Activated naive CD4-positive, alpha-beta T cell treated with Interleukin-2 at 50 U/mL for 16 hours (primary cell): ENCODE measurements around the gene CLDN9.

Experiments used
- DNase-seq: peaks from one replicate; pipeline ENCODE4 v3.0.0-alpha.2; 2020

CLDN9 gene

DNA sequence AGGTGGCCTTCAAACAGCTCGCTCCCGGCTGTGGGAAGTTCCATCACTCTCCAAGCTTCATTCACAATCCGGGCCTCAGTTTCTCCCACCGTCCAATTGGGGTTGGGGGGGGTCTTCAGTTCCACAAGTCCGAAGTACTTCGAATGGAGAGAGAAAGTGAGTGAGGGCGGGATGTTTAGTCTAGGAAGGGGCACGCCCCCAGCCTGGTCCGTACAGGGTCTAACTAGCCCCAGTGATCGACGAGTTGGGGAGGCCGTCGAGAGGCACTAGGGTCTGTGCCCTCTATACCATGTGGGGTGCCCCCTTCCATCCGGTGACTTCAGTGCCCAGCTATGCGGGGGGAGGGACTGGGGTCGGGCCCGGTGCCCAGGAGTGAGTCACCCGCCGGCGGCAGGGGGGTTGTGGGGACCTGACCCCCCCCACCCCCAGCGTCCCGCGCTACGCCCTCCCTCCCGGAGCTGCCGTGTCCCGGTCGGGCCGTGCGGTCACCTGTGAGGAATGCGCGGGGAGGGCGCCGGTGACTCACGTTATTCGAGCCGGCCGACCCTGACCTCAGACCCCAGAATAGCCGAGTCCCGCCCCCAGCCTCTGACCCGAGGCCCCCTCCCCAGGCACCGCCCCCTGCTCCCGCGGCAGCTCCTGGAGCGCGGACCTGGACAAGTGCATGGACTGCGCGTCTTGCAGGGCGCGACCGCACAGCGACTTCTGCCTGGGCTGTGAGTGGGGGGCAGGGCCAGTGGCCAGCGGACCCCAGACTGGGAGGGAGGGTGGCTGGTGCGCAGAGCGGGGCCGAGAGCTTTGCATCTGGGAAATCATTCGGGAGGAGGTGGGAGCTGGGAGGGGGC is 8.1 kb downstream of the CLDN9 start:
- DNase-seq = peak; percentile 65

- DNase-seq = peak; percentile 81
These were observed 8.9 kb downstream of the CLDN9 start for GRCh38 chr16:3021449-3022207.

- DNase-seq = peak; percentile 93
These were observed 9.5 kb downstream of the CLDN9 start for GRCh38 chr16:3022208-3022683.

- DNase-seq = peak; percentile 7
These were observed 10.1 kb downstream of the CLDN9 start for GRCh38 chr16:3022684-3023414.

GRCh38 chr16:3023415-3023668 is 10.6 kb downstream of the CLDN9 start:
- peak; percentile 29 for DNase-seq

DNA sequence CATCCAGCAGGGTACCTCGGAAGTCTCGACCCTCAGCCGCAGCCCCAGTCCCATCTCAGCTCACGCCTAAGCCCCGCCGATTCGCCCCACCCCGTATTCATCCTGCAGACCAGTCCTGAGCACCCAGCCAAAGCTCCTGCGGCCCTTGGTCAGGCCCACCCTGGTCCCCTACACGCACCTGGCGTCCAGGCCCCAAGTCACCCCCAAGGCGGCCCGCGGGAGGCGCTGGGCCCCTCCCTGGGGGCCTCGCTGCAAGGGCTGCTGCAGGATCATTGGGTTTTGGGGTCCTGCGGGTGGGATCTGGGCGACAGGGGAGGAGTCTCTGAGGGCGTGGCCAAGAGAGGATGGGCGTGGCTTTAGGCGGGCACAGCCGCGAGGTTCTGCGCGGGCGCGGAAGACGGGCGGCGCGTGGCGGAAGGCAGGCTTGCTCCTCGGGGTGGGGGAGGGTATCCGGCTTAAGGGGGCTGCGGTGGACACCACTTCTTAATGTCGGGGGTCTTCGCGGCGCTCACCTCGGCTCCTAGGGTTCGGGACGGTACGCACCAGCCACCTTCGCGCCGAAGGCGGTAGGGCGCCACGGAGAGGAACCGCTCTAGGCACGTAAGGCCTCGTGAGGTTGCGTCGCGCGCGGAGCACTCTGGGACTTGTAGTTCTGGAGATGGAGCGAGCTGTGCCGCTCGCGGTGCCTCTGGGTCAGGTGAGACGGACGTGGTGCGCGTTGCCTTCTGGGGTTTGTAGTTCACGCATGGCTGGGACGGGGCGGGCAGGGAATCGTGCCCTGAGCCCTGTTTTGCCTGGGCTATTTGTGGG is 11.2 kb downstream of the CLDN9 start, which contains the start of the genes HCFC1R1 and THOC6:
TSS of gene HCFC1R1 (minus strand) at position 274 of the 810 bp plus-strand sequence. CDS start at position 273, 1 bp downstream.
TSS of gene THOC6 (plus strand) at position 367 of the 810 bp plus-strand sequence. CDS start at position 659, 292 bp downstream.
- DNase-seq = peak; percentile 96

DNA sequence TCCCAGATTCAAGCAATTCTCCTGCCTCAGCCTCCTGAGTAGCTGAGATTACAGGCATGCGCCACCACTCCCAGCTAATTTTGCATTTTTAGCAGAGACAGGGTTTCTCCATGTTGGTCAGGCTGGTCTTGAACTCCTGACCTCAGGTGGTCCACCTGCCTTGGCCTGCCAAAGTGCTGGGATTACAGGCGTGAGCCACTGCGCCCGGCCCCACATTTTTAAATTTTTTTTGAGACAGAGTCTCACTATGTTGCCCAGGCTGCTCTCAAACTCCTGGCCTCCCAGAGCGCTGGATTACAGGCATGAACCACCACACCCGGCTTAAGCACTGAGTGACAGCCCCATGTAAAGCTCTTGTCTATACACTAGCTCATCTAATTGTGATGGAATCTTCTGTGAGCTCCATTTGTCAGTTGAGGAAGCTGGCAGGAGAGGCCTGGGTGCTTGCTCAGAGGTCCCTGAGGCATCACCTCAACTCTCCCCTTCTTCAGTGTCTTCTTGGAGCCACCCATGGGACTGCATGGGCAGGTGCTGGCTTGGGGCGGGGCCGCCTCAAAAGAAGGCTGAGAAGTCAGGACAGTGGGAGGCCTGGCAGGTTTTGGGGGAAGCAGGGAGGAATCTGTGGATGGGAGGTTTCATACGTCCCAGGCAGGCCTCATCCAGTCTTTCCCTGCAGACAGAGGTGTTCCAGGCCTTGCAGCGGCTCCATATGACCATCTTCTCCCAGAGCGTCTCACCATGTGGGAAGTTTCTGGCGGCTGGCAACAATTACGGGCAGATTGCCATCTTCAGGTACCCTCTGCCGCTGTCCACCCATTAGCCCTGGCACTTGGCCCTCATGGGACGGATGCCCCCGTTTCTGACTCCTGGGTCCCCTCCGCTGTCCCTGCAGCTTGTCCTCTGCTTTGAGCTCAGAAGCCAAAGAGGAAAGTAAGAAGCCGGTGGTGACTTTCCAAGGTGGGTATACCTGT is 12.6 kb downstream of the CLDN9 start:
- no peak for DNase-seq

- no peak for DNase-seq
These were observed 13.3 kb downstream of the CLDN9 start for GRCh38 chr16:3026003-3026378.

DNA sequence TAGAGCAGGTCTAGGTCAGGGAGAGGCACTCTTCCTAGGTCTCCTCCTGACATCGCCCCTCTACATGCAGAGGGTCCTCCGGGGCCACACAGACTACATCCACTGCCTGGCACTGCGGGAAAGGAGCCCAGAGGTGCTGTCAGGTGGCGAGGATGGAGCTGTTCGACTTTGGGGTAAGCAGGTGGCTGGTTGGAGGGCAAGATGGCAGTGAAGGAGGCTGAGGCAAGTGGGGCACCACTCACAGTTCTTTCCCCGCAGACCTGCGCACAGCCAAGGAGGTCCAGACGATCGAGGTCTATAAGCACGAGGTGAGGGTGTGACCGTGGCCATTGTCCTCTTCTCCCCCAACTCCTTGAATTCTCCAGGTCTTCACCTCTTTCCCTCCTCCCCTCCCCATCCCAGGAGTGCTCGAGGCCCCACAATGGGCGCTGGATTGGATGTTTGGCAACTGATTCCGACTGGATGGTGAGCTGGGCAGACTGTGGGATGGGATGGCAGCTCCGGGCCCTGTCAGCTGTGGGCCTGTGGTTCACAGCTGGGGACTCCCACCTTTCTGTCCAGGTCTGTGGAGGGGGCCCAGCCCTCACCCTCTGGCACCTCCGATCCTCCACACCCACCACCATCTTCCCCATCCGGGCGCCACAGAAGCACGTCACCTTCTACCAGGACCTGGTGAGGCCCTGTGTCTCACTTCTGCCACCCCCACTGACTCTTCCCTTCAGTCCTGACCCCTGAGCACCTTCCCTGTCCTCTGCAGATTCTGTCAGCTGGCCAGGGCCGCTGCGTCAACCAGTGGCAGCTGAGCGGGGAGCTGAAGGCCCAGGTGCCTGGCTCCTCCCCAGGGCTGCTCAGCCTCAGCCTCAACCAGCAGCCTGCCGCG is 14.1 kb downstream of the CLDN9 start:
- no peak for DNase-seq

DNA sequence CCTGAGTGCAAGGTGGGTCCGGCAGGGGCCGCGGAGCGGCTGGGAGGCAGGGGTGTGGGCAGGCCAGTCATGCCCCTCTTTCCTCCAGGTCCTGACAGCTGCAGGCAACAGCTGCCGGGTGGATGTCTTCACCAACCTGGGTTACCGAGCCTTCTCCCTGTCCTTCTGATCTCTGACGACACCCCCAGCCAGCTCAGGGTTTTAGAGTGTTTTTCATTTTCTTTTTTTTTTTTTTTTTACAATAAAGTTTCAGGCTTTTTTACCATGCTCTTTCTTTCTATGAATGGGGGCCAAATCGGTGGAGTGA is 14.7 kb downstream of the CLDN9 start:
- no peak for DNase-seq

GRCh38 chr16:3027983-3028715 is 15.4 kb downstream of the CLDN9 start:
- DNase-seq = peak; percentile 84

DNA sequence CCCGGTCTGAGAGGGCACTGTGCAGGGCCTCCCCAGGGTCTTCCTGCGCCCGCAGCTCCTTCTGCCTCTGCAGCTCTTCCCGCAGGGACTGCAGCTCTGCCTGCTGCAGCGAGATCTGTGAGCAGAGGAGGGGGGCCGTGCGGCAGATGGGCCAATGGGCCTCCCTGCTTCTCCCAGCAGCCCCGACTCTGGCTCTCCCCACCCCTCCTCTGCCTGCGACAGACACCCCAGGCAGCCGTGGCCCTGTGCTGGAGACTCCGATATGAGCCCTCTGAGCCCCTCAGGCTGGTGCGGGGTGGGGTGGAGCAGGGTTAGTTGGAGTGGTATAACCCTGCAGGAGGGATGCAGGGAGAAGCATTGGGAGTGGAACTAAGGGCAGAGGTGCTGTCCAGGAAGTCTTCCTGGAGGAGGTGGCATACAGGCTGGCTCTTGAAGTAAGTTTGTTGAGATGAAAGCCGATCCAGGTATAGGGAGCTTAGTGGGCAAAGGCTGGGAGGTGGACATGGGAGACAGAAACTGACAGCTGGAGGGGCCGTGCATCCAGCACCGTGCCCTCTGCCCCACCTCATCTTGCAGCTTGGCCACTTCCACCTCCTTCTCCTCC is 16.1 kb downstream of the CLDN9 start:
- DNase-seq = no peak

- DNase-seq = peak; percentile 53
These were observed 16.9 kb downstream of the CLDN9 start for GRCh38 chr16:3029491-3030221.

- DNase-seq = no peak
These were observed 17.8 kb downstream of the CLDN9 start for GRCh38 chr16:3030222-3031212.

GRCh38 chr16:3032624-3033023 is 19.9 kb downstream of the CLDN9 start:
- no peak for DNase-seq

DNA sequence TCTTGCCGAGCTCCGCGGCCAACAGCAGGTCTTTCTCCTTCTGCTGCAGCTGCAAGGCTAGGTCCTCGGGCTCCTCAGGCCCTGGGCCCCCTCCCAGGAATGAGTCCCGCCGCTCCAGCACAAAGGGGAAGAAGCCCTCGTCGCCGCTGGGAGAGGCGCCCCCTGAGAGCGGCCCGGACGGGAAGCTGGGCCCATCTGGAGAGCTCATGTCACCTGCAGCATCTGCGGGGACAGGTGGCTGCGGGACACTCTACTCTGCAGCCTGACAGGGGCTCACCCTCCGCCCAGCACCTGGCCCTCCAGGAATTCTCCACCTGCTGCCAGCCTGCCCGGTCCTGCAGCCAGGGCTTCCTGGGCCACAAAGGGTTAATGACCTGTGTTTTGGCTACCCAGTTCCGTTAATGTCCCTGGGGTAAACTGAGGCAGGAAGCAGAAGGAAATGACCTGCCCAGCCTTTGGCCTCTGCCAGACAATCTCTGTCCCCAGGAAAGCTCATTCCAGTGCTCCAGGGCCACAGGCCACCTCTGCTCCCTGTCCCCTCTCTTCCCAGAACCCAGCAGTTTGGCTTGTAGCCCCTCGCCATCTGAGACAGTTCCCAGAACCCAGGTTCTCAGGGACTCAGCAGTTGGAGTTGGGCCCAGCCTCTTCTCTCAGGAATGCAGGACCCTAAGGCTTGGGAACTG is 22.7 kb downstream of the CLDN9 start:
- no peak for DNase-seq
